GM12801 (cell line): ENCODE measurements around the gene SDHB.

ENCODE experiments used
- TF ChIP-seq, protein P1 (sequence below): IDR thresholded peaks from one replicate; pipeline ENCODE4 v1.5.1; 2011; ENCODE audit warnings: control low read depth; ENCODE audit not compliant: insufficient read length; ENCODE audit errors: extremely low read depth

Gene SDHB

DNA sequence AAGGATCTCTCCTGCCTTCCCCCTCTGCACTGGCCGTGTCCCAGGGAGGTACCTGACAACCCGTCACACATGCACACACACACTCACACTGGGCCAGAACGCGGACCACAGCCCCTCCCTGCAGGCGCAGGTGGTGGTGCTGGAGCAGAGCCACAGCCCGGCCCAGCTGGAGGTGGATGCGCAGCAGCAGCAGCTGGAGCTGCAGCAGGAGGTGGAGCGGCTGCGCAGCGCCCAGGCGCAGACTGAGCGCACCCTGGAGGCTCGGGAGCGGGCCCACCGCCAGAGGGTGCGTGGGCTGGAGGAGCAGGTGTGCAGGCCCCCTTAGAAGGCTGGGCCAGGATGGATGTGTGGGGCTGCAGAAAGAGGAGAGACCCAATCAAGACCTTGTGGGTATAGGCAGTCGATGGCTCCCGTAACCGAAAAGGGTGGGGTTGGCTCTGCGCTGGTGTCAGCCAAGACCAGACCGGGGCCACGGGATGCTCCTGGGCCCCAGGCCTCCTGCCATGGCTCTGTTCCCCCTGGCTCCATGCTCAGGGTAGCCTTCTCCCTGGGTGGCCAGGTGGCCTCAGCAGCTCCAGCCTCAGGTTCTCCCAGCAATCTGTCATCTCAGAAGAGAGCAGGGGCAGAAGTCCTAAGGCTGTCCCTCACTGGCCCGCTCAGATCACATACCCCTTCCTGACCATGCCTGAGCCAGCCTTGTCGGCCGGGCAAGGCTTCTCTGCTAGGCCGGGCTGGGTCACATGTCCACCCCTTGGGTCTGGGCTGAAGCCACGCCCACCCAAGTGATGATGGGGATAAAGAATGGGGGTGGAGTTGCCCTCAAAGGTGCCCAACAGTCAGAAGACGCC, 82.3 kb downstream of the SDHB start:
- TF ChIP-seq, protein P1, sequence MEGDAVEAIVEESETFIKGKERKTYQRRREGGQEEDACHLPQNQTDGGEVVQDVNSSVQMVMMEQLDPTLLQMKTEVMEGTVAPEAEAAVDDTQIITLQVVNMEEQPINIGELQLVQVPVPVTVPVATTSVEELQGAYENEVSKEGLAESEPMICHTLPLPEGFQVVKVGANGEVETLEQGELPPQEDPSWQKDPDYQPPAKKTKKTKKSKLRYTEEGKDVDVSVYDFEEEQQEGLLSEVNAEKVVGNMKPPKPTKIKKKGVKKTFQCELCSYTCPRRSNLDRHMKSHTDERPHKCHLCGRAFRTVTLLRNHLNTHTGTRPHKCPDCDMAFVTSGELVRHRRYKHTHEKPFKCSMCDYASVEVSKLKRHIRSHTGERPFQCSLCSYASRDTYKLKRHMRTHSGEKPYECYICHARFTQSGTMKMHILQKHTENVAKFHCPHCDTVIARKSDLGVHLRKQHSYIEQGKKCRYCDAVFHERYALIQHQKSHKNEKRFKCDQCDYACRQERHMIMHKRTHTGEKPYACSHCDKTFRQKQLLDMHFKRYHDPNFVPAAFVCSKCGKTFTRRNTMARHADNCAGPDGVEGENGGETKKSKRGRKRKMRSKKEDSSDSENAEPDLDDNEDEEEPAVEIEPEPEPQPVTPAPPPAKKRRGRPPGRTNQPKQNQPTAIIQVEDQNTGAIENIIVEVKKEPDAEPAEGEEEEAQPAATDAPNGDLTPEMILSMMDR = no peak

DNA sequence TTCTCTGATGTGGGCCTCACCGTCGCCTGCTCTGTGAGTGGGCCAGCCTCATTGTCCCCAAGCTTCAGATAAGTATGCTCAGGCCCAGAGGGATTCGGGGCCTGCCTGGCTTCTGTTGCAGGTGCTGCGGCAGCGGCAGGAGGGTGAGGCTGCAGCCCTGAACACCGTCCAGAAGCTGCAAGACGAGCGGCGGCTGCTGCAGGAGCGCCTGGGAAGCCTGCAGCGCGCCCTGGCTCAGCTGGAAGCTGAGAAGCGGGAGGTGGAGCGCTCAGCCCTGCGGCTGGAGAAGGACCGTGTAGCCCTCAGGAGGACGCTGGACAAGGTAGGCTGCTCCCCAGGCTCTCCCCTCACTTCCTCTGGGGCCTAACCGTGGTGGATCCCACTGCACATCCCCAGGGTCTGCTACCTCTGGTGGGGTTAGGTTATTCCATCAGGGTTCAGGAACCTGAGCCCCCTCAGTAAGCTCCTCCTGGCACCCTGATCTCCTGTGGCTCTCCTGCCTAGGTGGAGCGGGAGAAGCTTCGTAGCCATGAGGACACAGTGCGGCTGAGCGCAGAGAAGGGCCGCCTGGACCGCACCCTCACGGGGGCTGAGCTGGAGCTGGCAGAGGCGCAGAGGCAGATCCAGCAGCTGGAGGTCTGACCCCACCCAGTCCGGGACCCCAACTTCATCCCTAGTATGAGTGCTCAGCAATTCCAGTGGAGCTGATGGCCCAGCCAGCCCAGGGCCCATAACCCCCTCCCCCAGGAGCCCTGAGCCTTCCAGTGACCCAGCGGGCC, 83.5 kb downstream of the SDHB start:
- TF ChIP-seq, protein P1 = no peak

DNA sequence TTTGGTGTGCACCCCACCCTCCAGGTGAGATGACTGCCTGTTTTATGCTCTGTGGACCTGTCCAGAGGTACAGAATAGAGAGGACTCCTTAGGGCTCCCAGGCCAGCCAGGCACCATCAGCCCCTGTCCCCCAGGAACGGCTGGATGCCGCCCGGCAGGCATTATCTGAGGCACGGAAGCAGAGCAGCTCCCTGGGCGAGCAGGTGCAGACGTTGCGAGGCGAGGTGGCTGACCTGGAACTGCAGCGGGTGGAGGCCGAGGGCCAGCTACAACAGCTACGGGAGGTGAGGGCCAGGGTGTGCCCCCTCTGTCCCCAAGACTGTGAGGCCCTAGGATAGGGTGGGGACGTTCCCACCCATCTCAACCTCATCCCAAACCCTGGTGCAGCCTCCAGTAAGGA, 84.2 kb downstream of the SDHB start:
- TF ChIP-seq, protein P1 = no peak

DNA sequence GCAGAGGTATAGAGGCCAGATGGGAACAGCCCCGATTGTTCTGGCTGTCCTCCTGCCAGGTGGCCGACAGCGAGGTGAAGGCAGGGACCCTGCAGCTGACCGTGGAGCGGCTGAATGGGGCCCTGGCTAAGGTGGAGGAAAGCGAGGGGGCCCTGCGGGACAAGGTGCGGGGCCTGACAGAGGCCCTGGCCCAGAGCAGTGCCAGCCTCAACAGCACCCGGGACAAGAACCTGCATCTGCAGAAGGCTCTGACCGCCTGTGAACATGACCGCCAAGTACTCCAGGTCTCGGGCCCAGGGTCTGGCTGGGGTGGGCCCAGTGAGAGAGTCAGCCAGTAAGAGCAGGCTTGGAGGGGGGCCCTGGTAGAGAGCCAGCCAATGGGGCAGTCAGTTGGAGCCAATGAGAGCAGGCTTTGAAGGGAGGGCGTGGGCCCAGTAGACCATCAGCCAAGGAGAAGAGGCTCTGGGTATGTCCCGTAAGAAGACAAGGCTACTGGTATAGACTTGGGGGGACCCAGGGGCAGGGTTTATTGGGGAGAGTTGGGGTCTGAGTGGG, 84.7 kb downstream of the SDHB start:
- TF ChIP-seq, protein P1 = no peak
